ENCODE measurements around the gene KLHL22. TPM values are rescaled to one million over a fixed set of nuclear protein-coding genes. Genes with fewer than 3 reads are reported as not detected.

Gene KLHL22
- total RNA-seq, 1 experiment from 2014 or later, result 14.5 TPM

GRCh38 chr22:20459862-20460261, 35.7 kb downstream of the KLHL22 start:
- POLR2A ChIA-PET, result no interaction called here
- TF ChIP-seq REST (IDR thresholded peaks at IDR 0.05; ENCODE audit: insufficient read depth in 1 of 2, low read depth in 2 of 2, low read length in 1 of 2) (no peak), CTCF (IDR thresholded peaks at IDR 0.05) (no peak), TCF7L2 (IDR thresholded peaks at IDR 0.05; ENCODE audit: low read depth, low read length) (no peak), POLR2AphosphoS5 (IDR thresholded peaks at IDR 0.05; ENCODE audit: low read depth, low read length) (no peak), SIN3A (IDR thresholded peaks at IDR 0.05; ENCODE audit: borderline replicate concordance, insufficient read depth, low read depth, low read length) (no peak)
- Histone ChIP-seq H3K9me3 (ENCODE audit: control insufficient read depth, insufficient read depth, low read depth, low read length) (no peaks in the 10 kb centered on the region), H3K27ac (ENCODE audit: low read length) (no peak overlapping the region), H3K27me3 (ENCODE audit: control insufficient read depth, insufficient read depth, low read length) (no peaks in the 10 kb centered on the region), H3K4me3 (ENCODE audit: low read depth in 2 of 2, low read length in 2 of 2) (no peak overlapping the region), H3K4me1 (ENCODE audit: control insufficient read depth, insufficient read depth, low read length) (no peaks in the 10 kb centered on the region), H3K36me3 (ENCODE audit: control insufficient read depth, insufficient read depth, low read length) (no peaks in the 10 kb centered on the region)
- BruUV-seq (replicated peaks), result no TSS peak
- ATAC-seq, result no peak
- intact Hi-C loops (cut with micrococcal nuclease; ENCODE audit: unreplicated experiment), result no loop called here
- in situ Hi-C loops (cut with HindIII; ENCODE audit: low pct_unique_long_range_greater_than_20kb, low sequenced_read_pairs), result no loop called here
- DNase-seq (ENCODE audit: low read depth, low spot score), result no peak
- CTCF ChIA-PET, result no interaction called here

- in situ Hi-C loops (cut with HindIII; ENCODE audit: low pct_unique_long_range_greater_than_20kb, low sequenced_read_pairs) (no loop called here), intact Hi-C loops (cut with micrococcal nuclease; ENCODE audit: unreplicated experiment) (no loop called here)
- DNase-seq (ENCODE audit: low read depth, low spot score), result no peak
- TF ChIP-seq CTCF (IDR thresholded peaks at IDR 0.05) (no peak), POLR2AphosphoS5 (IDR thresholded peaks at IDR 0.05; ENCODE audit: low read depth, low read length) (no peak)
- Histone ChIP-seq H3K4me1 (ENCODE audit: control insufficient read depth, insufficient read depth, low read length) (no peaks in the 10 kb centered on the region), H3K27me3 (ENCODE audit: control insufficient read depth, insufficient read depth, low read length) (no peaks in the 10 kb centered on the region), H3K27ac (ENCODE audit: low read length) (no peak overlapping the region), H3K36me3 (ENCODE audit: control insufficient read depth, insufficient read depth, low read length) (no peaks in the 10 kb centered on the region), H3K4me3 (ENCODE audit: low read depth in 2 of 2, low read length in 2 of 2) (no peak overlapping the region), H3K9me3 (ENCODE audit: control insufficient read depth, insufficient read depth, low read depth, low read length) (no peaks in the 10 kb centered on the region)
- POLR2A ChIA-PET, result interaction anchor here (0.6 kb wide), 1 partner anchor 1403 kb away, joined by 4 read pairs; no protein-coding TSS in a partner anchor
- no peak for ATAC-seq
- BruUV-seq (replicated peaks), result no TSS peak
- CTCF ChIA-PET, result no interaction called here
These were observed 36.4 kb downstream of the KLHL22 start for GRCh38 chr22:20459152-20459542.

Data from Panc1 (cell line).